GM12865 (cell line): ENCODE data around the gene SFT2D1.

ENCODE experiments used
- DNase-seq: peaks from one replicate; pipeline ENCODE4 v3.0.0; 2010; ENCODE audit warnings: low read depth
- H3K4me3 ChIP-seq: 2 replicates; pipeline ENCODE4 v1.5.1; 2011; ENCODE audit warnings: mild to moderate bottlenecking, low read depth, low read length, control low read depth
- CTCF ChIP-seq: IDR thresholded peaks from 2 replicates; pipeline ENCODE4 v1.5.1; 2011; ENCODE audit warnings: low read length, control low read depth, low read depth, inconsistent platforms; ENCODE audit not compliant: insufficient read depth; ENCODE audit errors: missing control alignments

The SFT2D1 gene

GRCh38 chr6:166313255-166314070 is 28.9 kb downstream of the SFT2D1 start:
- TF ChIP-seq CTCF: peak; percentile 61
- no peak overlapping the region for H3K4me3 ChIP-seq
- peak; percentile 57 for DNase-seq

- no peak overlapping the region for H3K4me3 ChIP-seq
- no peak for DNase-seq
- no peak for TF ChIP-seq CTCF
Observed at GRCh38 chr6:166312832-166313231, 29.5 kb downstream of the SFT2D1 start.

- TF ChIP-seq CTCF: no peak
- no peak overlapping the region for H3K4me3 ChIP-seq
- no peak for DNase-seq
Observed at GRCh38 chr6:166310634-166311033, 31.7 kb downstream of the SFT2D1 start.

- no peak for TF ChIP-seq CTCF
- DNase-seq: no peak
- no peak overlapping the region for H3K4me3 ChIP-seq
Observed at GRCh38 chr6:166309977-166310376, 32.4 kb downstream of the SFT2D1 start.

- no peak for DNase-seq
- no peak for TF ChIP-seq CTCF
- peak overlapping the region; percentile 62 for H3K4me3 ChIP-seq
Observed at GRCh38 chr6:166308769-166309589, 33.4 kb downstream of the SFT2D1 start.

GRCh38 chr6:166308033-166308768 is 34.1 kb downstream of the SFT2D1 start, which contains the start of gene PRR18:
Gene PRR18 (minus strand): TSS chr6:166308392. CDS start chr6:166308142, 250 bp downstream.
- peak; percentile 81 for DNase-seq
- no peak for TF ChIP-seq CTCF
- peak within 1 kb of the TSS; percentile 62 for H3K4me3 ChIP-seq
